Neural cell (in vitro differentiated cells): ENCODE results near the gene CABYR. TPM values are rescaled to one million over a fixed set of nuclear protein-coding genes. Genes with fewer than 3 reads are reported as not detected.

Experiments
- H2AFZ ChIP-seq: fragments of 200-600, 300-800 bp; sonication (generic), shearing (Covaris generic); 2 replicates; pipeline ENCODE4 v1.6.0; 2014; ENCODE audit warnings: low read depth, mild to moderate bottlenecking, antibody characterized with exemption, low read length, moderate library complexity
- H3F3A ChIP-seq: fragments of 200-600 bp; shearing (Covaris generic); 2 replicates; pipeline ENCODE4 v1.6.1; 2016; ENCODE audit warnings: mild to moderate bottlenecking, moderate library complexity, mixed read lengths, antibody characterized with exemption, low read length; ENCODE audit not compliant: insufficient read depth, poor library complexity, severe bottlenecking
- H3K27ac ChIP-seq: fragments of 200-600, 300-800 bp; sonication (generic), shearing (Covaris generic); 2 replicates; pipeline ENCODE4 v1.5.1; 2014; ENCODE audit warnings: mild to moderate bottlenecking, low read length, moderate library complexity
- H3K27me3 ChIP-seq: fragments of 300-800, 200-600 bp; sonication (generic), shearing (Covaris generic); 2 replicates; pipeline ENCODE4 v1.6.0; 2014; ENCODE audit warnings: mild to moderate bottlenecking, low read depth, low read length, moderate library complexity; ENCODE audit not compliant: insufficient read depth
- H3K36me3 ChIP-seq: fragments of 300-800, 200-600 bp; sonication (generic), shearing (Covaris generic); 2 replicates; pipeline ENCODE4 v1.5.1; 2014; ENCODE audit warnings: mild to moderate bottlenecking, antibody characterized with exemption, low read length, moderate library complexity; ENCODE audit not compliant: insufficient read depth
- H3K4me2 ChIP-seq: fragments of 300-800, 200-600 bp; sonication (generic), shearing (Covaris generic); 2 replicates; pipeline ENCODE4 v1.6.0; 2014; ENCODE audit warnings: mild to moderate bottlenecking, low read length
- H3K4me3 ChIP-seq: fragments of 300-800, 200-600 bp; sonication (generic), shearing (Covaris generic); 2 replicates; pipeline ENCODE4 v1.5.1; 2014; ENCODE audit warnings: mild to moderate bottlenecking, low read length, moderate library complexity
- H3K79me2 ChIP-seq: fragments of 200-600 bp; shearing (Covaris generic); replicated peaks from 2 replicates; pipeline ENCODE4 v1.6.0; 2014; ENCODE audit warnings: mild to moderate bottlenecking, low read length, moderate library complexity; ENCODE audit not compliant: insufficient read depth
- H3K9ac ChIP-seq: fragments of 300-800, 200-600 bp; sonication (generic), shearing (Covaris generic); 2 replicates; pipeline ENCODE4 v1.6.1; 2016; ENCODE audit warnings: mild to moderate bottlenecking, low read length, mixed read lengths
- H3K9me2 ChIP-seq: fragments of 200-600 bp; shearing (Covaris generic); 2 replicates; pipeline ENCODE4 v1.6.1; 2016; ENCODE audit warnings: mild to moderate bottlenecking, low read length, mixed read lengths; ENCODE audit not compliant: insufficient read depth
- H3K9me3 ChIP-seq: fragments of 200-600, 300-800 bp; sonication (generic), shearing (Covaris generic); 2 replicates; pipeline ENCODE4 v1.6.1; 2016; ENCODE audit warnings: mild to moderate bottlenecking, mixed run types, low read length, moderate library complexity, mixed read lengths
- H4K20me1 ChIP-seq: fragments of 200-600 bp; shearing (Covaris generic); 2 replicates; pipeline ENCODE4 v1.6.1; 2016; ENCODE audit warnings: mild to moderate bottlenecking, mixed run types; ENCODE audit not compliant: insufficient read depth
- CTCF ChIP-seq: fragments of 450-650 bp; IDR thresholded peaks from 2 replicates; pipeline ENCODE4 v1.5.1; 2014; ENCODE audit warnings: antibody characterized with exemption, mild to moderate bottlenecking, moderate library complexity; ENCODE audit not compliant: poor library complexity, severe bottlenecking
- EP300 ChIP-seq: fragments of 450-650 bp; conservative IDR thresholded peaks from 2 replicates; pipeline ENCODE4 v1.6.1; 2014; ENCODE audit warnings: antibody characterized with exemption, mild to moderate bottlenecking, moderate library complexity; ENCODE audit not compliant: poor library complexity, severe bottlenecking
- EZH2 ChIP-seq: fragments of 200-600, 300-800 bp; shearing (Covaris generic), sonication (generic); IDR thresholded peaks from 2 replicates; pipeline ENCODE4 v1.6.1; 2014; ENCODE audit warnings: antibody characterized with exemption, low read length, borderline replicate concordance, mild to moderate bottlenecking; ENCODE audit not compliant: insufficient read depth, poor library complexity, severe bottlenecking
- MXI1 ChIP-seq: fragments of 450-650 bp; conservative IDR thresholded peaks from 2 replicates; pipeline ENCODE4 v1.6.1; 2014; ENCODE audit warnings: antibody characterized with exemption, mild to moderate bottlenecking; ENCODE audit not compliant: poor library complexity, severe bottlenecking
- POLR2AphosphoS5 ChIP-seq: IDR thresholded peaks from 2 replicates; pipeline ENCODE4 v1.6.1; 2012
- RAD21 ChIP-seq: fragments of 450-650 bp; conservative IDR thresholded peaks from 2 replicates; pipeline ENCODE4 v1.6.1; 2014; ENCODE audit warnings: antibody characterized with exemption, mild to moderate bottlenecking, moderate library complexity
- SMC3 ChIP-seq: fragments of 450-650 bp; conservative IDR thresholded peaks from 2 replicates; pipeline ENCODE4 v1.6.1; 2014; ENCODE audit warnings: antibody characterized with exemption, mild to moderate bottlenecking, moderate library complexity; ENCODE audit not compliant: poor library complexity
- TAF1 ChIP-seq: IDR thresholded peaks from 2 replicates; pipeline ENCODE4 v1.6.1; 2012; ENCODE audit warnings: low read depth
- polyA plus RNA-seq: library from polyadenylated mRNA; depleted of rRNA; stranded (reverse); fragments of >200 nt; gene quantifications from 2 replicates; pipeline ENCODE4 v1.2.3, GENCODE V29; 2014
- TF ChIP-seq, protein P1 (sequence below): IDR thresholded peaks from 2 replicates; pipeline ENCODE4 v1.6.1; 2012; ENCODE audit warnings: borderline replicate concordance

The CABYR gene
- polyA plus RNA-seq, 1 donor from 2014 or later, result 6.9 TPM

GRCh38 chr18:24195296-24196053, 56.6 kb downstream of the CABYR start:
- H3K27ac ChIP-seq, result no peak overlapping the region
- H3K27me3 ChIP-seq, result no peaks in the 10 kb centered on the region
- H3K79me2 ChIP-seq, result no peaks in the 10 kb centered on the region
- TF ChIP-seq RAD21 (no peak), SMC3 (no peak), EZH2 (no peak), POLR2AphosphoS5 (no peak), MXI1 (no peak), TAF1 (no peak), EP300 (no peak), CTCF (no peak)
- TF ChIP-seq, protein P1, sequence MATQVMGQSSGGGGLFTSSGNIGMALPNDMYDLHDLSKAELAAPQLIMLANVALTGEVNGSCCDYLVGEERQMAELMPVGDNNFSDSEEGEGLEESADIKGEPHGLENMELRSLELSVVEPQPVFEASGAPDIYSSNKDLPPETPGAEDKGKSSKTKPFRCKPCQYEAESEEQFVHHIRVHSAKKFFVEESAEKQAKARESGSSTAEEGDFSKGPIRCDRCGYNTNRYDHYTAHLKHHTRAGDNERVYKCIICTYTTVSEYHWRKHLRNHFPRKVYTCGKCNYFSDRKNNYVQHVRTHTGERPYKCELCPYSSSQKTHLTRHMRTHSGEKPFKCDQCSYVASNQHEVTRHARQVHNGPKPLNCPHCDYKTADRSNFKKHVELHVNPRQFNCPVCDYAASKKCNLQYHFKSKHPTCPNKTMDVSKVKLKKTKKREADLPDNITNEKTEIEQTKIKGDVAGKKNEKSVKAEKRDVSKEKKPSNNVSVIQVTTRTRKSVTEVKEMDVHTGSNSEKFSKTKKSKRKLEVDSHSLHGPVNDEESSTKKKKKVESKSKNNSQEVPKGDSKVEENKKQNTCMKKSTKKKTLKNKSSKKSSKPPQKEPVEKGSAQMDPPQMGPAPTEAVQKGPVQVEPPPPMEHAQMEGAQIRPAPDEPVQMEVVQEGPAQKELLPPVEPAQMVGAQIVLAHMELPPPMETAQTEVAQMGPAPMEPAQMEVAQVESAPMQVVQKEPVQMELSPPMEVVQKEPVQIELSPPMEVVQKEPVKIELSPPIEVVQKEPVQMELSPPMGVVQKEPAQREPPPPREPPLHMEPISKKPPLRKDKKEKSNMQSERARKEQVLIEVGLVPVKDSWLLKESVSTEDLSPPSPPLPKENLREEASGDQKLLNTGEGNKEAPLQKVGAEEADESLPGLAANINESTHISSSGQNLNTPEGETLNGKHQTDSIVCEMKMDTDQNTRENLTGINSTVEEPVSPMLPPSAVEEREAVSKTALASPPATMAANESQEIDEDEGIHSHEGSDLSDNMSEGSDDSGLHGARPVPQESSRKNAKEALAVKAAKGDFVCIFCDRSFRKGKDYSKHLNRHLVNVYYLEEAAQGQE, result no peak
- H3F3A ChIP-seq, result no peaks in the 10 kb centered on the region
- no peaks in the 10 kb centered on the region for H3K9me3 ChIP-seq
- H3K4me2 ChIP-seq, result no peak overlapping the region
- H2AFZ ChIP-seq, result no peak overlapping the region
- no peaks in the 10 kb centered on the region for H3K9me2 ChIP-seq
- H3K9ac ChIP-seq, result no peak overlapping the region
- H3K36me3 ChIP-seq, result no peaks in the 10 kb centered on the region
- H4K20me1 ChIP-seq, result no peaks in the 10 kb centered on the region
- no peak overlapping the region for H3K4me3 ChIP-seq

- H3K9me2 ChIP-seq, result no peaks in the 10 kb centered on the region
- H3F3A ChIP-seq, result no peaks in the 10 kb centered on the region
- H3K36me3 ChIP-seq, result no peaks in the 10 kb centered on the region
- no peak overlapping the region for H3K9ac ChIP-seq
- no peaks in the 10 kb centered on the region for H4K20me1 ChIP-seq
- H2AFZ ChIP-seq, result no peak overlapping the region
- H3K27me3 ChIP-seq, result no peaks in the 10 kb centered on the region
- H3K4me2 ChIP-seq, result no peak overlapping the region
- H3K4me3 ChIP-seq, result no peak overlapping the region
- no peak overlapping the region for H3K27ac ChIP-seq
- H3K79me2 ChIP-seq, result no peaks in the 10 kb centered on the region
- no peak for TF ChIP-seq POLR2AphosphoS5
- no peak for TF ChIP-seq CTCF
- no peak for TF ChIP-seq SMC3
- no peaks in the 10 kb centered on the region for H3K9me3 ChIP-seq
Measured at GRCh38 chr18:24196764-24197163, 57.9 kb downstream of the CABYR start.
